ENCODE data around the gene FMR1.

Gene FMR1

GRCh38 chrX:147911192-147912022 lies at the start of gene FMR1:
Gene FMR1 (plus strand): TSS chrX:147911919. CDS start chrX:147912180, 261 bp downstream.
- peak within 1 kb of the TSS; percentile 67 for H3K4me3 ChIP-seq (ENCODE audit: low read depth, low read length)
- peak within 1 kb of the TSS; percentile 71 for H3K27ac ChIP-seq
- no peaks in the 10 kb centered on the region for H3K36me3 ChIP-seq (replicated peaks)
- DNase-seq: peak; percentile 88
- in situ Hi-C loops (cut with HindIII; ENCODE audit: low pct_ligation_motif_present, low sequenced_read_pairs): no loop called here
- no peaks in the 10 kb centered on the region for H3K27me3 ChIP-seq (replicated peaks)
- TF ChIP-seq CTCF (IDR thresholded peaks at IDR 0.05; ENCODE audit: low read depth, low read length, missing control alignments): no peak

GRCh38 chrX:147875866-147876596 lies 35.7 kb upstream of the FMR1 start:
- in situ Hi-C loops (cut with HindIII; ENCODE audit: low pct_ligation_motif_present, low sequenced_read_pairs): no loop called here
- no peak for TF ChIP-seq CTCF (IDR thresholded peaks at IDR 0.05; ENCODE audit: low read depth, low read length, missing control alignments)

DNA sequence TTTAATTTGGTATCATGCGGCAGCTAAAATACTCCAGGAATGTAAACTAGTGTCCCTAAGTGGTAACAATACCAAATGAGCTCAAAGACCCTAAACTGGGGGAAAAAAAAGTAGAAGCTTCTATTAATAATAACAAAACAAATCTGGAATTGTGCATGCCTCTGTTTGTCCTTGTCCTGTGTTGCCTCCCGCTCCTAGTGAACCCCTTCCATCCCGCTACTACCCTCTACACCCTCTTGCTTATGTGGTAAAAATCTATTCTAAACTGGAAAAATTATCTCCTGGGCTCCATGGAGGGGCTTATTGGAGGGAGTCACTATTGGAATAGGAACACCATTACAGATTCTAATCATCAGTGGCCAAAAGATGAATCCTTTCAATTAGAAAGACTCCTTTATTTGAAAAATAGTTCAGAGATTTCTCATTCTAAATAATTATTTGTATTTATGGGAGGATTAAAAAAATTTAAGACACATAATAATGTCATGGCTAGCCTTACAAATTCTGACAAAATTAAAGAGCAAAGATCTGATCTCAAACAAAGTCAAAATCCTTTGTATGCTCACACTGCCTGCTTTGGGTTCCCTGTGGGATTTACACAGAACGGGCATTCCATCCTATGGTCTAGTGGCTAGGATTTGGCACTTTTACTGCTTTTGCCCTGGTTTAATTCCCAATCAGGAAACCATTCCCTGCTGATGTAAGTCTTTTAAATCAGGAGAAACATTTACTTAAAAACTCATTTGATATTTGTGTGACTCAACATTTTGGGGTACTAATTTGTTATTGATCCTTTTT lies 34.7 kb upstream of the FMR1 start:
- Histone ChIP-seq H3K27me3 (replicated peaks) (no peaks in the 10 kb centered on the region), H3K27ac (no peak overlapping the region), H3K4me3 (ENCODE audit: low read depth, low read length) (no peak overlapping the region), H3K36me3 (replicated peaks) (no peaks in the 10 kb centered on the region)
- DNase-seq: no peak
- TF ChIP-seq CTCF (IDR thresholded peaks at IDR 0.05; ENCODE audit: low read depth, low read length, missing control alignments): no peak
- in situ Hi-C loops (cut with HindIII; ENCODE audit: low pct_ligation_motif_present, low sequenced_read_pairs): no loop called here

More at GRCh38 chrX:147875866-147876596, 35.7 kb upstream of the FMR1 start:
- no peak overlapping the region for H3K27ac ChIP-seq
- no peak overlapping the region for H3K4me3 ChIP-seq (ENCODE audit: low read depth, low read length)
- DNase-seq: no peak
- H3K36me3 ChIP-seq (replicated peaks): no peaks in the 10 kb centered on the region
- no peaks in the 10 kb centered on the region for H3K27me3 ChIP-seq (replicated peaks)

GRCh38 chrX:147877726-147878125 lies 34.0 kb upstream of the FMR1 start:
- DNase-seq: no peak
- no peak overlapping the region for H3K27ac ChIP-seq
- H3K4me3 ChIP-seq (ENCODE audit: low read depth, low read length): no peak overlapping the region
- in situ Hi-C loops (cut with HindIII; ENCODE audit: low pct_ligation_motif_present, low sequenced_read_pairs): no loop called here
- no peaks in the 10 kb centered on the region for H3K36me3 ChIP-seq (replicated peaks)
- TF ChIP-seq CTCF (IDR thresholded peaks at IDR 0.05; ENCODE audit: low read depth, low read length, missing control alignments): no peak
- no peaks in the 10 kb centered on the region for H3K27me3 ChIP-seq (replicated peaks)

DNA sequence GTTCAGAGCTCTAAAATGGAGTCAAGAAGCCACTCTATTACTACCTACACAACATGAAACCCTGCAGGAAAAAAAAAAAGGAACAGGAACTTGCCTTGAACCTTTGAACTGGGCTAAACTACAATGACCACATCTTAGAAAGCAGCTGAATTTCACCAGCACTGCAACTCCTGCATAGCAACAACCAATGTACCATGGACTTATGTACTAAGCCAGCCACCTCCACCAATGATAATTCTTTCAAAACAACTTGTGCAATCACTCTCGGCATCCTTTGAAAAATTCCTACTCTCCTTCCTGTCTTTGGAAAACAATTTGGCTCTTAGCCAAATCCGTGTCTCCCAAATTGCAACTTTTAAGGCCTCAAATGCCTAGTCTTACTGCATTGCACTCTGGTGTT lies 26.8 kb upstream of the FMR1 start:
- no peaks in the 10 kb centered on the region for H3K36me3 ChIP-seq (replicated peaks)
- in situ Hi-C loops (cut with HindIII; ENCODE audit: low pct_ligation_motif_present, low sequenced_read_pairs): no loop called here

More for the DNA sequence above, 26.8 kb upstream of the FMR1 start:
- no peak overlapping the region for H3K27ac ChIP-seq
- no peaks in the 10 kb centered on the region for H3K27me3 ChIP-seq (replicated peaks)
- no peak overlapping the region for H3K4me3 ChIP-seq (ENCODE audit: low read depth, low read length)
- no peak for TF ChIP-seq CTCF (IDR thresholded peaks at IDR 0.05; ENCODE audit: low read depth, low read length, missing control alignments)
- no peak for DNase-seq

Measured in brain microvascular endothelial cell (primary cell).